Right hindlimb (tissue), 1 donor: ENCODE data around the gene MAPK8IP1.

Source experiments
- DNase-seq: peaks from one replicate; pipeline ENCODE4 v3.0.0-alpha.2; 2018

MAPK8IP1 gene

GRCh38 chr11:45910623-45911022, 25.2 kb downstream of the MAPK8IP1 start:
- no peak for DNase-seq

- DNase-seq: no peak
These were observed 28.1 kb downstream of the MAPK8IP1 start for GRCh38 chr11:45913514-45913913.

GRCh38 chr11:45913942-45914635, 28.6 kb downstream of the MAPK8IP1 start:
- DNase-seq: peak; percentile 17

GRCh38 chr11:45915446-45915845, 30.0 kb downstream of the MAPK8IP1 start:
- DNase-seq: no peak

- no peak for DNase-seq
These were observed 31.8 kb downstream of the MAPK8IP1 start for GRCh38 chr11:45917286-45917622.

GRCh38 chr11:45917623-45918330, 32.3 kb downstream of the MAPK8IP1 start, which contains the start of gene PEX16:
Gene PEX16 (minus strand): TSS chr11:45917877. CDS start chr11:45917811, 66 bp downstream.
- peak; percentile 99 for DNase-seq

- peak; percentile 74 for DNase-seq
These were observed 33.0 kb downstream of the MAPK8IP1 start for GRCh38 chr11:45918331-45918941.

GRCh38 chr11:45918962-45919675, 33.7 kb downstream of the MAPK8IP1 start:
- DNase-seq: peak; percentile 4

GRCh38 chr11:45919806-45920530, 34.5 kb downstream of the MAPK8IP1 start:
- peak; percentile 36 for DNase-seq

- DNase-seq: peak; percentile 11
These were observed 35.4 kb downstream of the MAPK8IP1 start for GRCh38 chr11:45920531-45921477.

- peak; percentile 59 for DNase-seq
These were observed 36.3 kb downstream of the MAPK8IP1 start for GRCh38 chr11:45921561-45922424.

GRCh38 chr11:45922425-45923082, 37.1 kb downstream of the MAPK8IP1 start, which contains the start of gene LARGE2:
Gene LARGE2 (plus strand): TSS chr11:45922656. CDS start chr11:45922883, 227 bp downstream.
- no peak for DNase-seq

- peak; percentile 19 for DNase-seq
These were observed 38.8 kb downstream of the MAPK8IP1 start for GRCh38 chr11:45924036-45924915.

- peak; percentile 13 for DNase-seq
These were observed 39.5 kb downstream of the MAPK8IP1 start for GRCh38 chr11:45924927-45925326.

- no peak for DNase-seq
These were observed 40.1 kb downstream of the MAPK8IP1 start for GRCh38 chr11:45925550-45925949.

GRCh38 chr11:45926001-45926401, 40.5 kb downstream of the MAPK8IP1 start:
- peak; percentile 29 for DNase-seq

GRCh38 chr11:45926536-45927331, 41.3 kb downstream of the MAPK8IP1 start:
- peak; percentile 11 for DNase-seq

- DNase-seq: peak; percentile 18
These were observed 41.9 kb downstream of the MAPK8IP1 start for GRCh38 chr11:45927332-45927683.
